ENCODE data around the gene SCN7A.

The SCN7A gene

GRCh38 chr2:166376488-166376828, 117.6 kb downstream of the SCN7A start:
- in situ Hi-C loops (cut with HindIII; ENCODE audit: low sequenced_read_pairs), result loop anchor here (25.0 kb wide), 1 partner anchor 189 kb away; no protein-coding TSS in a partner anchor
- peak overlapping the region; percentile 63 for H3K4me3 ChIP-seq (ENCODE audit: low read depth, low read length)
- TF ChIP-seq CTCF (IDR thresholded peaks at IDR 0.05; ENCODE audit: low read depth, low read length, missing control alignments), result no peak
- DNase-seq (ENCODE audit: low read depth), result no peak

- in situ Hi-C loops (cut with HindIII; ENCODE audit: low sequenced_read_pairs), result loop anchor here (25.0 kb wide), 1 partner anchor 189 kb away; no protein-coding TSS in a partner anchor
- DNase-seq (ENCODE audit: low read depth), result peak; percentile 15
- TF ChIP-seq CTCF (IDR thresholded peaks at IDR 0.05; ENCODE audit: low read depth, low read length, missing control alignments), result no peak
- H3K4me3 ChIP-seq (ENCODE audit: low read depth, low read length), result peak within 1 kb of the TSS; percentile 63
Measured at GRCh38 chr2:166375736-166376487, 118.1 kb downstream of the SCN7A start, which contains the start of gene SCN9A. Gene SCN9A (minus strand): TSS chr2:166375944. CDS start chr2:166311756, 64,188 bp downstream.

- in situ Hi-C loops (cut with HindIII; ENCODE audit: low sequenced_read_pairs), result loop anchor here (25.0 kb wide), 1 partner anchor 188 kb away; no protein-coding TSS in a partner anchor
- DNase-seq (ENCODE audit: low read depth), result peak; percentile 1
Measured at GRCh38 chr2:166375195-166375735, 118.8 kb downstream of the SCN7A start.

GRCh38 chr2:166373951-166374350, 120.1 kb downstream of the SCN7A start:
- peak overlapping the region; percentile 8 for H3K4me3 ChIP-seq (ENCODE audit: low read depth, low read length)
- TF ChIP-seq CTCF (IDR thresholded peaks at IDR 0.05; ENCODE audit: low read depth, low read length, missing control alignments), result no peak
- in situ Hi-C loops (cut with HindIII; ENCODE audit: low sequenced_read_pairs), result no loop called here
- peak; percentile 49 for DNase-seq (ENCODE audit: low read depth)

More at GRCh38 chr2:166375195-166375735, 118.8 kb downstream of the SCN7A start:
- TF ChIP-seq CTCF (IDR thresholded peaks at IDR 0.05; ENCODE audit: low read depth, low read length, missing control alignments), result no peak
- H3K4me3 ChIP-seq (ENCODE audit: low read depth, low read length), result peak overlapping the region; percentile 63

GRCh38 chr2:166373539-166373938, 120.5 kb downstream of the SCN7A start:
- no peak overlapping the region for H3K4me3 ChIP-seq (ENCODE audit: low read depth, low read length)

GRCh38 chr2:166373105-166373504, 120.9 kb downstream of the SCN7A start:
- H3K4me3 ChIP-seq (ENCODE audit: low read depth, low read length), result peak overlapping the region; percentile 1
- in situ Hi-C loops (cut with HindIII; ENCODE audit: low sequenced_read_pairs), result no loop called here
- TF ChIP-seq CTCF (IDR thresholded peaks at IDR 0.05; ENCODE audit: low read depth, low read length, missing control alignments), result no peak
- DNase-seq (ENCODE audit: low read depth), result no peak

More at GRCh38 chr2:166373539-166373938, 120.5 kb downstream of the SCN7A start:
- in situ Hi-C loops (cut with HindIII; ENCODE audit: low sequenced_read_pairs), result no loop called here
- no peak for TF ChIP-seq CTCF (IDR thresholded peaks at IDR 0.05; ENCODE audit: low read depth, low read length, missing control alignments)
- no peak for DNase-seq (ENCODE audit: low read depth)
